HEK293T (cell line): ENCODE results near the gene HOXA13.

Experiments
- ARNT ChIP-seq: fragments of 450-650 bp; IDR thresholded peaks from 2 replicates; pipeline ENCODE4 v1.6.1; 2017; ENCODE audit warnings: mild to moderate bottlenecking
- BHLHE40 ChIP-seq: fragments of 450-650 bp; IDR thresholded peaks from 2 replicates; pipeline ENCODE4 v1.6.1; 2016; ENCODE audit warnings: mild to moderate bottlenecking, moderate library complexity, borderline replicate concordance
- FOXA1 ChIP-seq: fragments of 450-650 bp; IDR thresholded peaks from 2 replicates; pipeline ENCODE4 v1.6.1; 2016; ENCODE audit warnings: mild to moderate bottlenecking
- FOXM1 ChIP-seq: fragments of 450-650 bp; IDR thresholded peaks from 2 replicates; pipeline ENCODE4 v1.6.1; 2017; ENCODE audit warnings: mild to moderate bottlenecking, borderline replicate concordance
- L3MBTL2 ChIP-seq: fragments of 450-650 bp; conservative IDR thresholded peaks from 2 replicates; pipeline ENCODE4 v1.6.1; 2016; ENCODE audit warnings: mild to moderate bottlenecking
- SP1 ChIP-seq: fragments of 450-650 bp; IDR thresholded peaks from 2 replicates; pipeline ENCODE4 v1.6.1; 2017
- SUZ12 ChIP-seq: fragments of 450-650 bp; IDR thresholded peaks from 2 replicates; pipeline ENCODE4 v1.6.1; 2016; ENCODE audit warnings: mild to moderate bottlenecking
- ZNF384 ChIP-seq: fragments of 450-650 bp; IDR thresholded peaks from 2 replicates; pipeline ENCODE4 v1.6.1; 2016

- no peak for TF ChIP-seq L3MBTL2
- TF ChIP-seq SP1 = no peak
- TF ChIP-seq FOXM1 = no peak
- TF ChIP-seq SUZ12 = no peak
- no peak for TF ChIP-seq ZNF384
- no peak for TF ChIP-seq BHLHE40
- no peak for TF ChIP-seq ARNT
- TF ChIP-seq FOXA1 = no peak
These were observed 20.6 kb upstream of the HOXA13 start for GRCh38 chr7:27220440-27220955.
